GM12878 (cell line): ENCODE results near the gene CHCHD6. TPM values are rescaled to one million over a fixed set of nuclear protein-coding genes. Genes with fewer than 3 reads are reported as not detected.

Experiments used
- ATAC-seq: fragments of 200-7000 bp; cut with Tn5 transposase; 3 replicates; pipeline ENCODE4 v1.9.1; 2020; ENCODE audit warnings: mild to moderate bottlenecking, moderate library complexity
- BruUV-seq: library from RNA; stranded (reverse); fragments of 400-500 nt; replicated peaks from 2 replicates; lab custom pipeline; 2021; lab: Mats Ljungman, UMichigan
- CTCF ChIA-PET: fragments of 300-600 bp; sonication (Branson Sonifier 250); formaldehyde crosslinking; extraction: SDS; loops from one replicate; lab custom pipeline; 2021; ENCODE audit warnings: inconsistent platforms; lab: Yijun Ruan, JAX
- POLR2A ChIA-PET: fragments of 350-600 bp; formaldehyde crosslinking; extraction: SDS; loops from one replicate; lab custom pipeline; 2021; ENCODE audit warnings: inconsistent platforms; lab: Charles Lee
- RAD21 ChIA-PET: fragments of 300-600 bp; sonication (Branson Sonifier 250); formaldehyde crosslinking; loops from one replicate; lab custom pipeline; 2023; ENCODE audit warnings: antibody characterized with exemption; ENCODE audit not compliant: unreplicated experiment; lab: Charles Lee
- SMC1A ChIA-PET: fragments of 300-600 bp; sonication (Branson Sonifier 250); formaldehyde crosslinking; loops from one replicate; lab custom pipeline; 2023; ENCODE audit not compliant: unreplicated experiment, uncharacterized antibody; lab: Charles Lee
- DNase-seq: peaks from one replicate; pipeline ENCODE4 v3.0.0-alpha.2; 2011; ENCODE audit warnings: low read depth, low spot score
- FAIRE-seq: peaks from 3 replicates; lab custom pipeline; 2011; peaks lifted over from hg19 to GRCh38; lab: Jason Lieb, UNC
- H2AFZ ChIP-seq: 2 replicates; pipeline ENCODE4 v1.6.0; 2011; ENCODE audit warnings: low read depth, low read length, control low read depth; ENCODE audit not compliant: control insufficient read depth
- H3K27ac ChIP-seq: 2 replicates; pipeline ENCODE4 v1.5.1; 2011; ENCODE audit warnings: control low read depth; ENCODE audit not compliant: control insufficient read depth, insufficient read depth
- H3K27me3 ChIP-seq, 2 experiments: replicated peaks in 1 of 2; 2 replicates each; pipeline versions ENCODE4 v1.6.0 to v1.6.1; 2011; ENCODE audit warnings: low read length in 1 of 2; ENCODE audit not compliant: control insufficient read depth in 2 of 2, insufficient read depth in 2 of 2
- H3K36me3 ChIP-seq, 2 experiments: 2 replicates each; pipeline ENCODE4 v1.5.1; 2011; ENCODE audit warnings: low read length in 1 of 2; ENCODE audit not compliant: control insufficient read depth in 2 of 2, insufficient read depth in 2 of 2
- H3K4me1 ChIP-seq: 2 replicates; pipeline ENCODE4 v1.6.1; 2011; ENCODE audit warnings: mild to moderate bottlenecking, low read length, moderate library complexity, mixed read lengths; ENCODE audit not compliant: control insufficient read depth, insufficient read depth
- H3K4me2 ChIP-seq: 2 replicates; pipeline ENCODE4 v1.6.0; 2011; ENCODE audit warnings: control low read depth; ENCODE audit not compliant: control insufficient read depth, insufficient read depth
- H3K4me3 ChIP-seq: fragments of 200-600 bp; sonication (generic); 2 replicates; pipeline ENCODE4 v1.5.1; 2016
- H3K79me2 ChIP-seq: 2 replicates; pipeline ENCODE4 v1.6.0; 2011; ENCODE audit warnings: low read length; ENCODE audit not compliant: control insufficient read depth, insufficient read depth
- H3K9ac ChIP-seq: 2 replicates; pipeline ENCODE4 v1.8.0; 2011; ENCODE audit warnings: low read length, control low read depth, mixed read lengths; ENCODE audit not compliant: control insufficient read depth, insufficient read depth
- H3K9me3 ChIP-seq: replicated peaks from 3 replicates; pipeline ENCODE4 v1.5.1; 2011; ENCODE audit warnings: mild to moderate bottlenecking, low read length; ENCODE audit not compliant: control insufficient read depth, insufficient read depth
- H4K20me1 ChIP-seq: 2 replicates; pipeline ENCODE4 v1.6.0; 2011; ENCODE audit not compliant: control insufficient read depth, insufficient read depth
- BCL3 ChIP-seq: IDR thresholded peaks from 2 replicates; pipeline ENCODE4 v1.6.1; 2011; ENCODE audit warnings: borderline replicate concordance, low read depth, mild to moderate bottlenecking, moderate library complexity, low read length; ENCODE audit not compliant: insufficient read depth, poor library complexity, severe bottlenecking
- CBX3 ChIP-seq: fragments of 200-600 bp; sonication (generic); IDR thresholded peaks from 2 replicates; pipeline ENCODE4 v1.6.1; 2016; ENCODE audit warnings: low read depth, borderline replicate concordance
- EGR1 ChIP-seq, 2 experiments: IDR thresholded peaks; 1 replicate in 1 of 2; 2 replicates in 1 of 2; pipeline ENCODE4 v1.6.1; 2011 to 2012; ENCODE audit warnings: low read depth in 2 of 2, low read length in 2 of 2, borderline replicate concordance in 1 of 2, mild to moderate bottlenecking in 1 of 2, moderate library complexity in 1 of 2
- KDM1A ChIP-seq: fragments of 200-600 bp; sonication (generic); IDR thresholded peaks from 2 replicates; pipeline ENCODE4 v1.6.1; 2016; ENCODE audit warnings: borderline replicate concordance
- NKRF ChIP-seq: fragments of 450-650 bp; conservative IDR thresholded peaks from 2 replicates; pipeline ENCODE4 v1.6.1; 2017; ENCODE audit warnings: mild to moderate bottlenecking, moderate library complexity
- RBBP5 ChIP-seq: fragments of 200-600 bp; sonication (generic); conservative IDR thresholded peaks from 2 replicates; pipeline ENCODE4 v1.6.1; 2016
- SMC3 ChIP-seq: IDR thresholded peaks from 2 replicates; pipeline ENCODE4 v1.6.1; 2011; ENCODE audit warnings: low read length, improper control_type of control experiment, borderline replicate concordance
- WGBS: methylation state at CpG from one replicate; pipeline ENCODE4 v1.1.6; 2016; ENCODE audit warnings: low lambda C conversion rate; ENCODE audit not compliant: insufficient replicate concordance, insufficient coverage; ENCODE audit errors: missing lambda C conversion rate; 5-methylcytosine and 5-hydroxymethylcytosine counted together
- in situ Hi-C: fragments of 300-500 bp; cut with MboI; formaldehyde crosslinking; loops from 9 replicates; pipeline ENCODE4 v1.14.3; 2018; ENCODE audit warnings: mixed read lengths
- intact Hi-C: fragments of 100-400 bp; cut with micrococcal nuclease; formaldehyde crosslinking; loops from one replicate; pipeline ENCODE4 v1.14.2; 2022; ENCODE audit not compliant: unreplicated experiment
- polyA plus RNA-seq, 11 experiments: library from polyadenylated mRNA; depleted of rRNA in 4 of 11; unstranded in 6 of 11; stranded (reverse) in 5 of 11; fragments of >200 nt; fragmentation: Nextera tagmentation in 4 of 11; fragmentation: Illumina TruSeq in 1 of 11; extraction: Ambion mirVana in 4 of 11; extraction: Trizol in 1 of 11; gene quantifications; 1 replicate in 1 of 11; 2 replicates in 10 of 11; pipeline versions ENCODE4 v1.2.1 to v1.2.3, GENCODE V29; 2011 to 2016; ENCODE audit warnings: inconsistent platforms in 2 of 11, missing spikeins in 2 of 11, low read depth in 1 of 11
- total RNA-seq, 4 experiments: library from RNA; depleted of rRNA in 3 of 4; stranded (reverse); fragments of >200 nt in 3 of 4; fragmentation: Illumina TruSeq in 1 of 4; extraction: Trizol in 1 of 4; gene quantifications; 2 replicates each; pipeline versions ENCODE4 v1.2.1 to v1.2.3, GENCODE V29; 2013 to 2021
- TF ChIP-seq, protein P1 (sequence below), 3 experiments: IDR thresholded peaks in 2 of 3; conservative IDR thresholded peaks in 1 of 3; 2 replicates each; pipeline ENCODE4 v1.5.1; 2011; ENCODE audit warnings: low read depth in 3 of 3, low read length in 3 of 3, mild to moderate bottlenecking in 3 of 3, control low read depth in 2 of 3, moderate library complexity in 2 of 3, inconsistent platforms in 1 of 3, mixed read lengths in 1 of 3; ENCODE audit not compliant: control insufficient read depth in 2 of 3, insufficient read depth in 1 of 3; ENCODE audit errors: extremely low read depth in 1 of 3

CHCHD6 gene
- total and polyA plus RNA-seq, 10 of the 15 experiments (the other 5 are each of a cell fraction or from before 2014, with no cell fraction given) = 2.7 to 16.7 (median 12.3) TPM

DNA sequence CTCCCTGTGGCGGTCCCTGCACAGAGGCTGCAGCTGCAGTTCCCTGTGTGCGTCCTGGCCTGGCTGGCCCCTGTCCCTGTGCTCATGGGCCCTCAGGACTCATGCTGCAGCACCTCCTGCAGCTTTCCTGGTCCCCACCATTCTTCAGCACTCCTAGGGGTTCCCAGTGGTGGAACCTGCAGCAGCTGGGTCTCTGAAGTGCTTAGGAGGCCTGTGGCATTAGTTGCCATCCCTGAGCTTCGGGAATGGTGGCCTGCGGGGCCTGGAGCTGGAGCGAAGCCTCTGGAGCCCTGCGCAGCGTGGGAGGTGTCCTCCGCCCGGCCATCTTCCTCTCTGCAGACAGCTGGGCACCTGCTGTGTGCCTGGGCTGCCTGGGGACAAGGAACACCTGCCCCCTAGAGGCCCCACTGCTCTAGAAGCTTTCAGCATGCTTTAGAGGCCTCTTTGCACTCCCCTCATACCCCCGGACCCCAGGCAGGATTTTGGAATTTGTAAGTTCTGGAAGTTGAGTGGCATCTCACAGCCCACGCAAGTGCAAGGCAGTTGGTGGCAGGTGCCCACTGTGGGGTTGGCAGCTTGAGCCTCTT lies 292.0 kb downstream of the CHCHD6 start (continued):
- TF ChIP-seq BCL3 (no peak), EGR1 (IDR thresholded peaks at IDR 0.05; ENCODE audit: borderline replicate concordance in 1 of 2, low read depth in 2 of 2, low read length in 2 of 2) (no peak), SMC3 (peak; percentile 9; the same call in 1 of the 2 replicates), RBBP5 (no peak), KDM1A (no peak)
- TF ChIP-seq, protein P1, sequence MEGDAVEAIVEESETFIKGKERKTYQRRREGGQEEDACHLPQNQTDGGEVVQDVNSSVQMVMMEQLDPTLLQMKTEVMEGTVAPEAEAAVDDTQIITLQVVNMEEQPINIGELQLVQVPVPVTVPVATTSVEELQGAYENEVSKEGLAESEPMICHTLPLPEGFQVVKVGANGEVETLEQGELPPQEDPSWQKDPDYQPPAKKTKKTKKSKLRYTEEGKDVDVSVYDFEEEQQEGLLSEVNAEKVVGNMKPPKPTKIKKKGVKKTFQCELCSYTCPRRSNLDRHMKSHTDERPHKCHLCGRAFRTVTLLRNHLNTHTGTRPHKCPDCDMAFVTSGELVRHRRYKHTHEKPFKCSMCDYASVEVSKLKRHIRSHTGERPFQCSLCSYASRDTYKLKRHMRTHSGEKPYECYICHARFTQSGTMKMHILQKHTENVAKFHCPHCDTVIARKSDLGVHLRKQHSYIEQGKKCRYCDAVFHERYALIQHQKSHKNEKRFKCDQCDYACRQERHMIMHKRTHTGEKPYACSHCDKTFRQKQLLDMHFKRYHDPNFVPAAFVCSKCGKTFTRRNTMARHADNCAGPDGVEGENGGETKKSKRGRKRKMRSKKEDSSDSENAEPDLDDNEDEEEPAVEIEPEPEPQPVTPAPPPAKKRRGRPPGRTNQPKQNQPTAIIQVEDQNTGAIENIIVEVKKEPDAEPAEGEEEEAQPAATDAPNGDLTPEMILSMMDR (IDR thresholded peaks at IDR 0.05 in 2 of 3, conservative IDR thresholded peaks at IDR 0.05 in 1 of 3; ENCODE audit: control insufficient read depth in 2 of 3, extremely low read depth in 1 of 3, insufficient read depth in 1 of 3, low read depth in 3 of 3, low read length in 3 of 3) = peak in 2 of 3 experiments; percentile 27 to 29; a peak in 2 of 6 replicates

DNA sequence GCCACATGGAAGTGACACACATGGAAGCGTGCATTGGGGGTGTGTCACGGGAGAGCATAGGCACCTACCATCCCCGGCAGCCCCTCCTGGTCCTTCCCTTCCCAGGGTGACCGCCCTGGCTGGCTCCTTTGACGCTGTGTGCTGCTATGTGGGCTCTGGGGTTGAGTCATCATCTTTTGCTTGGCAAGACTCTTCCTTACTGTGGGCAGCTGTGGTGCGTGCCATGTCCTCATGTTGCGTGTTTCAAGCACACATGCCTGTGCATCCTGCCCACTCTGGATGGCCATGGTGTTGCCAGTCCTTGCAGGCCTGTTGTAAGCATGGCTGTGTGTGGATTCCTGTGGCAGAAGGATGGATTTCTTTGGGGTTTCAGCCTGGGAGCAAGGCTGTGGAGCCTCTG lies 292.9 kb downstream of the CHCHD6 start:
- Histone ChIP-seq H2AFZ (no peak overlapping the region), H3K27ac (no peak overlapping the region), H4K20me1 (peaks cover 3% of the 10 kb centered on the region; the same call in 1 of the 2 replicates), H3K36me3 (peaks cover 0 to 6% of the 10 kb centered on the region in 2 experiments; a peak in 2 of 4 replicates), H3K9ac (no peak overlapping the region), H3K4me1 (no peaks in the 10 kb centered on the region), H3K27me3 (no peaks in the 10 kb centered on the region), H3K9me3 (no peaks in the 10 kb centered on the region), H3K4me2 (no peak overlapping the region), H3K79me2 (no peaks in the 10 kb centered on the region), H3K4me3 (no peak overlapping the region)
- TF ChIP-seq NKRF = no peak
- no peak for TF ChIP-seq CBX3
- ChIA-PET SMC1A (no interaction called here), RAD21 (no interaction called here), CTCF (interaction anchor here (0.7 to 1.5 kb wide), 2 partner anchors 16 to 490 kb away, joined by 3 to 4 read pairs; no protein-coding TSS in a partner anchor), POLR2A (no interaction called here)
- no peak for DNase-seq
- BruUV-seq = no TSS peak
- WGBS = 60% methylated on average over 7 of the region's 7 CpGs
- no peak for ATAC-seq
- intact Hi-C loops (no loop called here), in situ Hi-C loops (no loop called here)
- FAIRE-seq = no peak
